Central memory CD8-positive, alpha-beta T cell (primary cell): ENCODE measurements around the gene TJAP1.
A peak's percentile ranks its signal among the peaks of the same experiment; 100 is the strongest.

Source experiments
- ATAC-seq: fragments of 150-1000 bp; cut with Tn5 transposase; replicated peaks from 2 replicates; pipeline ENCODE4 v1.10.0; 2022; ENCODE audit warnings: mild to moderate bottlenecking, moderate FRiP score, moderate number of reproducible peaks; ENCODE audit not compliant: poor library complexity, severe bottlenecking; ENCODE audit errors: extremely low read depth
- DNase-seq, 2 donors: peaks; one replicate each; pipeline ENCODE4 v3.0.0; 2021; ENCODE audit warnings: low spot score in 2 of 2
- H3K27ac Mint-ChIP-seq: one replicate; pipeline ENCODE4 v1.8.0; 2022; ENCODE audit warnings: low read depth, mild to moderate bottlenecking, moderate library complexity, mixed read lengths
- H3K27me3 Mint-ChIP-seq: one replicate; pipeline ENCODE4 v1.8.0; 2022; ENCODE audit warnings: mixed read lengths
- H3K36me3 Mint-ChIP-seq: one replicate; pipeline ENCODE4 v1.8.0; 2022; ENCODE audit warnings: mild to moderate bottlenecking, moderate library complexity, mixed read lengths; ENCODE audit not compliant: insufficient read depth
- H3K4me1 Mint-ChIP-seq: one replicate; pipeline ENCODE4 v1.8.0; 2022; ENCODE audit warnings: mixed read lengths
- H3K4me3 Mint-ChIP-seq: one replicate; pipeline ENCODE4 v1.8.0; 2022; ENCODE audit warnings: mild to moderate bottlenecking, moderate library complexity, mixed read lengths
- H3K9me3 Mint-ChIP-seq: one replicate; pipeline ENCODE4 v1.8.0; 2022; ENCODE audit warnings: mixed read lengths

The TJAP1 gene

GRCh38 chr6:43541774-43542471 is 64.6 kb downstream of the TJAP1 start:
- DNase-seq = no peak
- no peak for ATAC-seq
- H3K4me1 Mint-ChIP-seq = peaks cover 9% of the 10 kb centered on the region
- no peak overlapping the region for H3K27ac Mint-ChIP-seq
- no peak overlapping the region for H3K4me3 Mint-ChIP-seq
- peaks cover 44% of the 10 kb centered on the region for H3K36me3 Mint-ChIP-seq
- H3K27me3 Mint-ChIP-seq = no peaks in the 10 kb centered on the region
- no peaks in the 10 kb centered on the region for H3K9me3 Mint-ChIP-seq

DNA sequence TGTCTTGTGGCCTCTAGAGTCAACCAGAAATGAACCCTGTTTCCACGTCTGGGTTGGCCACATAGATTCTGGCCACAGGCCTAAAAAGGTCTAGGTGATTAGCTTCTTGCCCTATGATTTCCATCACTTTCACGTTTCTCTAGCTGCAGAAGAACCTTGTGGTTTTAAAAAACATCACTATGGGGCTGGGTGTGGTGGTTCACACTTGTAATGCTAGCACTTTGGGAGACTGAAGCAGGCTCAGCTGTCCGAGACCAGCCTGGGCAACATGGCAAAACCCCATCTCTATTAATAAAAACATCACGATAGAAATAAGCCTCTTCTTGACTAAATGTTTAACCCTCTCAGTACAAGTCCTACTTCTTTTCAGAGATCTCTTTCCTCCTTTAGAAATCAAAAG is 67.1 kb downstream of the TJAP1 start:
- no peaks in the 10 kb centered on the region for H3K27me3 Mint-ChIP-seq
- no peaks in the 10 kb centered on the region for H3K9me3 Mint-ChIP-seq
- no peak overlapping the region for H3K27ac Mint-ChIP-seq
- DNase-seq (no peak), ATAC-seq (peak; percentile 43)
- no peak overlapping the region for H3K4me3 Mint-ChIP-seq
- peaks cover 9% of the 10 kb centered on the region for H3K4me1 Mint-ChIP-seq
- peaks cover 52% of the 10 kb centered on the region for H3K36me3 Mint-ChIP-seq

- no peaks in the 10 kb centered on the region for H3K27me3 Mint-ChIP-seq
- no peak overlapping the region for H3K4me3 Mint-ChIP-seq
- peaks cover 59% of the 10 kb centered on the region for H3K36me3 Mint-ChIP-seq
- H3K27ac Mint-ChIP-seq = no peak overlapping the region
- no peak for DNase-seq
- no peaks in the 10 kb centered on the region for H3K9me3 Mint-ChIP-seq
- peaks cover 9% of the 10 kb centered on the region for H3K4me1 Mint-ChIP-seq
- ATAC-seq = no peak
Observed at GRCh38 chr6:43547222-43547621, 69.9 kb downstream of the TJAP1 start.
